CD4-positive, CD25-positive, alpha-beta regulatory T cell (primary cell): Measurements from ENCODE around the gene IRAG1. TPM values are rescaled to one million over a fixed set of nuclear protein-coding genes. Genes with fewer than 3 reads are reported as not detected.

Experiments used
- ATAC-seq, 2 donors: fragments of 150-1000 bp; cut with Tn5 transposase; one replicate each; pipeline ENCODE4 v1.10.0; 2021; ENCODE audit warnings: low read depth in 2 of 2, moderate number of reproducible peaks in 2 of 2, moderate library complexity in 1 of 2
- DNase-seq, 3 donors: peaks; one replicate each; pipeline versions ENCODE4 v3.0.0 to v3.0.0-alpha.2; 2012 to 2022; ENCODE audit warnings: mixed read lengths in 1 of 3
- H3K27ac ChIP-seq: one replicate; pipeline ENCODE4 v1.7.0; 2013; ENCODE audit warnings: mild to moderate bottlenecking, low read length; ENCODE audit not compliant: insufficient read depth, poor library complexity, severe bottlenecking
- H3K27me3 ChIP-seq: one replicate; pipeline ENCODE4 v1.7.0; 2013; ENCODE audit warnings: low read length; ENCODE audit not compliant: control insufficient read depth, insufficient read depth
- H3K36me3 ChIP-seq: one replicate; pipeline ENCODE4 v1.7.0; 2013; ENCODE audit warnings: mild to moderate bottlenecking, low read length, moderate library complexity; ENCODE audit not compliant: control insufficient read depth, insufficient read depth
- H3K4me1 ChIP-seq: 2 replicates; pipeline ENCODE4 v1.7.0; 2013; ENCODE audit warnings: mild to moderate bottlenecking, low read length; ENCODE audit not compliant: insufficient read depth, control insufficient read depth, poor library complexity, severe bottlenecking
- H3K4me3 ChIP-seq: one replicate; pipeline ENCODE4 v1.7.0; 2013; ENCODE audit warnings: low read depth, mild to moderate bottlenecking, low read length, moderate library complexity
- H3K9me3 ChIP-seq, 2 experiments: 1 replicate in 1 of 2; 2 replicates in 1 of 2; pipeline ENCODE4 v1.7.0; 2013; ENCODE audit warnings: low read length in 2 of 2, mild to moderate bottlenecking in 1 of 2, moderate library complexity in 1 of 2; ENCODE audit not compliant: control insufficient read depth in 2 of 2
- H3K27ac Mint-ChIP-seq, 3 donors: one replicate each; pipeline ENCODE4 v1.8.0; 2020 to 2022; ENCODE audit warnings: mild to moderate bottlenecking in 3 of 3, mixed read lengths in 3 of 3, moderate library complexity in 2 of 3
- H3K27me3 Mint-ChIP-seq: one replicate; pipeline ENCODE4 v1.8.0; 2022; ENCODE audit warnings: mild to moderate bottlenecking, mixed read lengths
- H3K36me3 Mint-ChIP-seq: one replicate; pipeline ENCODE4 v1.8.0; 2020; ENCODE audit warnings: mixed read lengths
- H3K4me1 Mint-ChIP-seq, 4 donors: one replicate each; pipeline ENCODE4 v1.8.0; 2020 to 2022; ENCODE audit warnings: mixed read lengths in 4 of 4, mild to moderate bottlenecking in 1 of 4
- H3K4me3 Mint-ChIP-seq, 4 donors: one replicate each; pipeline ENCODE4 v1.8.0; 2020 to 2022; ENCODE audit warnings: mild to moderate bottlenecking in 4 of 4, mixed read lengths in 4 of 4, moderate library complexity in 3 of 4
- H3K9me3 Mint-ChIP-seq, 7 donors: one replicate each; pipeline ENCODE4 v1.8.0; 2020 to 2022; ENCODE audit warnings: mixed read lengths in 7 of 7, mild to moderate bottlenecking in 3 of 7, moderate library complexity in 2 of 7
- polyA plus RNA-seq, 4 donors: library from polyadenylated mRNA; unstranded; fragments of 300-500 nt; fragmentation: Illumina TruSeq; gene quantifications; one replicate each; pipeline ENCODE4 v1.2.3, GENCODE V29; 2021
- total RNA-seq: library from RNA; stranded (reverse); gene quantifications from one replicate; pipeline ENCODE4 v1.2.3, GENCODE V29; 2022

IRAG1 gene
- total RNA-seq (not detected), polyA plus RNA-seq (not detected)

- peaks cover 2% of the 10 kb centered on the region for H3K27me3 ChIP-seq
- Mint-ChIP-seq H3K4me1 (no peaks in the 10 kb centered on the region), H3K4me3 (no peak within 1 kb of the TSS), H3K27ac (peak within 1 kb of the TSS in 1 of 3 donors; percentile 23), H3K27me3 (peaks cover 13% of the 10 kb centered on the region), H3K9me3 (peaks cover 0 to 1% (median 0%) of the 10 kb centered on the region in 7 donors), H3K36me3 (no peaks in the 10 kb centered on the region)
- ATAC-seq (no peak), DNase-seq (no peak)
- H3K4me3 ChIP-seq = no peak within 1 kb of the TSS
- no peaks in the 10 kb centered on the region for H3K9me3 ChIP-seq
- H3K27ac ChIP-seq = no peak within 1 kb of the TSS
- H3K36me3 ChIP-seq = no peaks in the 10 kb centered on the region
- H3K4me1 ChIP-seq = no peaks in the 10 kb centered on the region
Observed at GRCh38 chr11:10693509-10694081, at the start of gene IRAG1. TSS of gene IRAG1 (minus strand) at chr11:10693755. CDS start at chr11:10693602, 153 bp downstream.

DNA sequence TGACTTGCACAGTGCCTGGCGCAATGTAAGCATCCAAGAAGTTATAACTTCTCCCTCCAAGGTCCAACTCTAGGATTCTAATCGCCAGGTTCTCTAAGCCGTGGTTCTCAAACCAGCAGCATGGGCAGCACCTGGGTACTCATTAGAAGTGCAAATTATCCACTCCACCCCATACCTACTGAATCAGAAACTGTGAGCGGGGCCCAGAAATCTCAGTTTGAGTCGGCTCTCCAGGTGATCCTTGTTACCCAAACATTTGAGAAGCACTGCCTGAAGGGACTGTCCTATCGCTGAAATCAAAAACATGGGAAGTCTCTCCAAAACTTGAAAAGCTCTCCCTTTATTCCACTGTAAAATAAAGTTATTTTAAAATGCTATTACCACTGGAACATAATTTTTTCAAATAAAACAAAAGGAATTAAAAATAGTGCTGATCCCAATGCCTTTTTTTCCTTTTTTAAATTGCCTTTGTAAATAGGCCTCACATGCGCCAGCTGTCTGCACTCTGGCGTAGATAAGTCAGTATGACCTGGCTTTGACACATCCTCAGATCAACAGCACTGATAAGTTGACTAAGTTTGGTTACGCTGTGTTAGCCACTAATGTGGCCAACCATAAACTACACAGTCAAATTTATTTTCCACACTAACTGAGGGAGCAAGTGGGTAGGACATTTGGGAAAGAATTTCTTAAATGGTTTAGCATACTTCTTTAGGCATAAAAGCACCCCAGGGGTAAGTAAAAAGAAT lies 49.1 kb upstream of the IRAG1 start:
- Histone ChIP-seq H3K27me3 (no peaks in the 10 kb centered on the region), H3K9me3 (no peaks in the 10 kb centered on the region), H3K27ac (no peak overlapping the region), H3K4me1 (peaks cover 22% of the 10 kb centered on the region), H3K36me3 (no peaks in the 10 kb centered on the region), H3K4me3 (peak overlapping the region; percentile 26)
- peak overlapping the region in 1 of 3 donors; percentile 69 for H3K27ac Mint-ChIP-seq
- peak in 2 of 3 donors; percentile 21 to 71 for DNase-seq
- peak; percentile 70 to 75 for ATAC-seq
- no peaks in the 10 kb centered on the region for H3K36me3 Mint-ChIP-seq
- H3K4me3 Mint-ChIP-seq = peak overlapping the region; percentile 2 to 56 (median 29)
- no peaks in the 10 kb centered on the region for H3K9me3 Mint-ChIP-seq
- peaks cover 4% of the 10 kb centered on the region for H3K27me3 Mint-ChIP-seq
- H3K4me1 Mint-ChIP-seq = peaks cover 16 to 29% (median 21%) of the 10 kb centered on the region in 4 donors

- peak; percentile 98 for ATAC-seq
- Histone ChIP-seq H3K27me3 (no peaks in the 10 kb centered on the region), H3K4me1 (peaks cover 5% of the 10 kb centered on the region), H3K4me3 (peak overlapping the region; percentile 48), H3K9me3 (no peaks in the 10 kb centered on the region), H3K36me3 (no peaks in the 10 kb centered on the region), H3K27ac (no peak overlapping the region)
- peaks cover 0 to 10% (median 6%) of the 10 kb centered on the region in 4 donors for H3K4me1 Mint-ChIP-seq
- H3K27ac Mint-ChIP-seq = peak overlapping the region in 1 of 3 donors; percentile 71
- no peaks in the 10 kb centered on the region for H3K9me3 Mint-ChIP-seq
- peaks cover 3% of the 10 kb centered on the region for H3K36me3 Mint-ChIP-seq
- peaks cover 20% of the 10 kb centered on the region for H3K27me3 Mint-ChIP-seq
- DNase-seq = peak; percentile 73 to 81 (median 76)
- H3K4me3 Mint-ChIP-seq = peak overlapping the region in 3 of 4 donors; percentile 68 to 77 (median 73)
Observed at GRCh38 chr11:10735481-10736475, 42.2 kb upstream of the IRAG1 start.

GRCh38 chr11:10731064-10731680 lies 37.6 kb upstream of the IRAG1 start:
- Histone ChIP-seq H3K27ac (no peak overlapping the region), H3K4me3 (no peak overlapping the region), H3K9me3 (no peaks in the 10 kb centered on the region), H3K27me3 (no peaks in the 10 kb centered on the region), H3K4me1 (peaks cover 5% of the 10 kb centered on the region), H3K36me3 (no peaks in the 10 kb centered on the region)
- peaks cover 0 to 11% (median 5%) of the 10 kb centered on the region in 4 donors for H3K4me1 Mint-ChIP-seq
- ATAC-seq = no peak
- DNase-seq = no peak
- no peak overlapping the region for H3K27ac Mint-ChIP-seq
- no peaks in the 10 kb centered on the region for H3K9me3 Mint-ChIP-seq
- peaks cover 20% of the 10 kb centered on the region for H3K27me3 Mint-ChIP-seq
- no peak overlapping the region for H3K4me3 Mint-ChIP-seq
- peaks cover 3% of the 10 kb centered on the region for H3K36me3 Mint-ChIP-seq

DNA sequence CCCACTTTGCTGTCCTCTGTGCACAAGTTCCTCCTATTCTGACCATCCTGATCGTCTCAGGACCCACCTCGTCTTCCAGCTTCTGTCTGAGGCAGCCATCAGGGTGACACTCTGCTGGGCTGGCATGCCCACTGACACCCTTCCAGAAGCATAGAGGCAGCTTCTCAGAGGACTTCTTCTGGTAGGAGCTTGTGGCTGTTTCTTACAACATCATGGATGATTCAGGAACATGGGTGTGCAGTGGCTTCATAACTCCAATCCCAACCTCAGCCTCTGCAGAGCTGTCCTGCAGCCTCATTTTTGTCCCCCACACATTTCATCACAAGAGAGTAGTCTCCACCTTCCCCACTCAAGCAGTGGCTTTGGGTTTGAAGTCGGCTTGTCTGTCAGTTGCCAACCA lies 36.6 kb upstream of the IRAG1 start:
- H3K9me3 Mint-ChIP-seq = no peaks in the 10 kb centered on the region
- H3K4me3 Mint-ChIP-seq = no peak overlapping the region
- no peaks in the 10 kb centered on the region for H3K27me3 ChIP-seq
- H3K4me3 ChIP-seq = no peak overlapping the region
- DNase-seq = no peak
- peaks cover 27% of the 10 kb centered on the region for H3K27me3 Mint-ChIP-seq
- no peaks in the 10 kb centered on the region for H3K9me3 ChIP-seq
- no peak for ATAC-seq
- no peaks in the 10 kb centered on the region for H3K4me1 ChIP-seq
- H3K36me3 Mint-ChIP-seq = peaks cover 3% of the 10 kb centered on the region
- H3K36me3 ChIP-seq = no peaks in the 10 kb centered on the region
- no peak overlapping the region for H3K27ac ChIP-seq
- H3K27ac Mint-ChIP-seq = no peak overlapping the region
- peaks cover 0 to 12% (median 8%) of the 10 kb centered on the region in 4 donors for H3K4me1 Mint-ChIP-seq

DNA sequence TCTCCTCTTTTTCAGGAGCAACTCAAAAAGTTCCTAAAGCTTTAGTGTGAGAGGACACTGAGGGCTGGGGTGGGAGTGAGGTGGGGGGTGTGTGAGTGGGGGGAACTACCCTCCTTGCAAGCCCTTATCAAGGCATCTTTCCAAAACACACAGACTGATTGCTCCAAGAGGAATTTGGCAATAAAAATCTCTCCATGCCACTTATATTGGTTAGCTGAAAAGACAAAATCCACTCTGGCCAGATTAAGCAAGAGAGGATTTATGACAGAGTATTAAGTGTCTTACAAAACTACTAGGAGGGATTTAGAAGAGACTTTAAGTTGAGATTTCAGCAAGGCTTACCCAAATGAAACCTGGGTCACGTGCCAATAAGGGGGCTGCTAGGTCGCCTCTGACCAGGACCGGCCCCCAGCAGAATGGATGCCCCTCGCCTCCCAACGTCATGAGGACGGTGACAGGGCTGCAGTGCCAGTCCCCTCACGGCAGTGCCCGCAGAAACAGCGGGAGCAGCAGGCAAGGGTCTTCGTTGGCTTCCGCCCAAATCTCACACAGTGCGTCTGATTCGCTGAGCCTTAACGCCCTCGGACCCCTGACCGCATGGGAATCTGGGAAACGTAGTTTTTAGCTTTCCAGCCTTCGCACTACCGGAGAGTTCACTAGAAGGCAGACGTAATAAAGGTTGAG lies 35.4 kb upstream of the IRAG1 start:
- H3K27ac ChIP-seq = no peak overlapping the region
- H3K36me3 ChIP-seq = no peaks in the 10 kb centered on the region
- no peak overlapping the region for H3K4me3 ChIP-seq
- H3K36me3 Mint-ChIP-seq = peaks cover 3% of the 10 kb centered on the region
- H3K4me3 Mint-ChIP-seq = no peak overlapping the region
- ATAC-seq (no peak), DNase-seq (no peak)
- H3K27me3 ChIP-seq = no peaks in the 10 kb centered on the region
- H3K9me3 ChIP-seq = no peaks in the 10 kb centered on the region
- H3K4me1 ChIP-seq = no peaks in the 10 kb centered on the region
- peaks cover 0 to 13% (median 9%) of the 10 kb centered on the region in 4 donors for H3K4me1 Mint-ChIP-seq
- peaks cover 31% of the 10 kb centered on the region for H3K27me3 Mint-ChIP-seq
- H3K27ac Mint-ChIP-seq = no peak overlapping the region
- no peaks in the 10 kb centered on the region for H3K9me3 Mint-ChIP-seq

- no peak for ATAC-seq
- H3K9me3 ChIP-seq = no peaks in the 10 kb centered on the region
- no peak for DNase-seq
- Mint-ChIP-seq H3K4me3 (no peak overlapping the region), H3K27me3 (peaks cover 31% of the 10 kb centered on the region), H3K27ac (no peak overlapping the region), H3K36me3 (peaks cover 3% of the 10 kb centered on the region), H3K4me1 (peaks cover 0 to 13% (median 9%) of the 10 kb centered on the region in 4 donors), H3K9me3 (no peaks in the 10 kb centered on the region)
- no peak overlapping the region for H3K4me3 ChIP-seq
- no peaks in the 10 kb centered on the region for H3K4me1 ChIP-seq
- no peaks in the 10 kb centered on the region for H3K36me3 ChIP-seq
- no peaks in the 10 kb centered on the region for H3K27me3 ChIP-seq
- H3K27ac ChIP-seq = no peak overlapping the region
Observed at GRCh38 chr11:10728154-10728553, 34.6 kb upstream of the IRAG1 start.
